Keratinocyte (primary cell): Measurements from ENCODE around the gene ST6GAL1. TPM values are rescaled to one million over a fixed set of nuclear protein-coding genes. Genes with fewer than 3 reads are reported as not detected.
"Not testable (repeated sequence)": the region's sequence is repeated elsewhere in the genome, so short reads cannot be mapped to it uniquely, and the experiment has no call there.

Experiments
- DNase-seq: peaks from one replicate; pipeline ENCODE4 v3.0.0-alpha.2; 2011; ENCODE audit warnings: low read depth, missing footprints, low spot score
- FAIRE-seq: peaks from 2 replicates; lab custom pipeline; 2011; peaks lifted over from hg19 to GRCh38; lab: Jason Lieb, UNC
- H2AFZ ChIP-seq: 2 replicates; pipeline ENCODE4 v1.6.0; 2012; ENCODE audit warnings: low read length, control low read depth, inconsistent platforms; ENCODE audit not compliant: control insufficient read depth
- H3K27ac ChIP-seq: 2 replicates; pipeline ENCODE4 v1.5.1; 2011; ENCODE audit warnings: low read length; ENCODE audit not compliant: control insufficient read depth, insufficient read depth
- H3K27me3 ChIP-seq: 3 replicates; pipeline ENCODE4 v1.6.0; 2011; ENCODE audit warnings: low read length; ENCODE audit not compliant: control insufficient read depth, insufficient read depth; ENCODE audit errors: extremely low read depth
- H3K36me3 ChIP-seq, 2 experiments: 2 replicates in 1 of 2; 3 replicates in 1 of 2; pipeline ENCODE4 v1.5.1; 2011; ENCODE audit warnings: low read length in 2 of 2, mild to moderate bottlenecking in 1 of 2; ENCODE audit not compliant: control insufficient read depth in 2 of 2, insufficient read depth in 2 of 2; ENCODE audit errors: extremely low read depth in 1 of 2
- H3K4me1 ChIP-seq: 3 replicates; pipeline ENCODE4 v1.5.1; 2011; ENCODE audit warnings: low read length; ENCODE audit not compliant: control insufficient read depth, insufficient read depth; ENCODE audit errors: extremely low read depth
- H3K4me2 ChIP-seq: 3 replicates; pipeline ENCODE4 v1.6.0; 2011; ENCODE audit warnings: low read depth, low read length; ENCODE audit not compliant: control insufficient read depth, insufficient read depth; ENCODE audit errors: extremely low read depth
- H3K4me3 ChIP-seq, 3 experiments: fragments of 200-600 bp in 1 of 3; sonication (generic) in 1 of 3; 2 replicates in 2 of 3; 3 replicates in 1 of 3; pipeline ENCODE4 v1.5.1; 2011 to 2016; ENCODE audit warnings: low read length in 3 of 3, mild to moderate bottlenecking in 3 of 3, control low read depth in 2 of 3, inconsistent platforms in 1 of 3, low read depth in 1 of 3, mixed read lengths in 1 of 3, mixed run types in 1 of 3, moderate library complexity in 1 of 3; ENCODE audit not compliant: control insufficient read depth in 2 of 3, insufficient read depth in 2 of 3; ENCODE audit errors: extremely low read depth in 1 of 3
- H3K79me2 ChIP-seq: 2 replicates; pipeline ENCODE4 v1.6.0; 2012; ENCODE audit warnings: low read length; ENCODE audit not compliant: control insufficient read depth, insufficient read depth
- H3K9ac ChIP-seq: 3 replicates; pipeline ENCODE4 v1.6.0; 2011; ENCODE audit warnings: low read length; ENCODE audit not compliant: control insufficient read depth, insufficient read depth; ENCODE audit errors: extremely low read depth
- H3K9me1 ChIP-seq: 3 replicates; pipeline ENCODE4 v1.6.0; 2011; ENCODE audit warnings: low read length; ENCODE audit not compliant: control insufficient read depth, insufficient read depth; ENCODE audit errors: extremely low read depth
- H3K9me3 ChIP-seq: 2 replicates; pipeline ENCODE4 v1.5.1; 2012; ENCODE audit warnings: low read depth, low read length; ENCODE audit not compliant: control insufficient read depth
- H4K20me1 ChIP-seq: 3 replicates; pipeline ENCODE4 v1.6.0; 2011; ENCODE audit warnings: low read length; ENCODE audit not compliant: control insufficient read depth, insufficient read depth; ENCODE audit errors: extremely low read depth
- EZH2 ChIP-seq: IDR thresholded peaks from one replicate; pipeline ENCODE4 v1.6.1; 2012; ENCODE audit warnings: inconsistent platforms, mild to moderate bottlenecking, low read length, moderate library complexity
- dilution Hi-C: fragments of 300-500 bp; cut with MboI; formaldehyde crosslinking; loops from one replicate; pipeline ENCODE4 v1.7.0; 2020; ENCODE audit warnings: low sequenced_read_pairs; ENCODE audit not compliant: extremely low pct_ligation_motif_present
- polyA plus RNA-seq, 5 experiments: library from polyadenylated mRNA; depleted of rRNA in 3 of 5; stranded (reverse) in 3 of 5; stranded (forward) in 1 of 5; unstranded in 1 of 5; fragments of >200 nt; gene quantifications; 1 replicate in 1 of 5; 2 replicates in 3 of 5; 3 replicates in 1 of 5; pipeline versions ENCODE4 v1.2.1 to v1.2.3, GENCODE V29; 2011 to 2012; ENCODE audit warnings: missing spikeins in 2 of 5, low read depth in 1 of 5, low replicate concordance in 1 of 5
- TF ChIP-seq, protein P1 (sequence below), 3 experiments: IDR thresholded peaks in 1 of 3; conservative IDR thresholded peaks in 1 of 3; optimal IDR thresholded peaks in 1 of 3; 2 replicates in 2 of 3; 3 replicates in 1 of 3; pipeline versions ENCODE3 to v1.5.1; 2011; ENCODE audit warnings: low read length in 3 of 3, mild to moderate bottlenecking in 3 of 3, moderate library complexity in 2 of 3, control low read depth in 1 of 3, inconsistent platforms in 1 of 3; ENCODE audit not compliant: insufficient read depth in 2 of 3; ENCODE audit errors: extremely low read depth in 1 of 3

The ST6GAL1 gene
- polyA plus RNA-seq, 1 donor (not counting 4 experiments of a cell fraction or from before 2014, with no cell fraction given) = 7.5 TPM

DNA sequence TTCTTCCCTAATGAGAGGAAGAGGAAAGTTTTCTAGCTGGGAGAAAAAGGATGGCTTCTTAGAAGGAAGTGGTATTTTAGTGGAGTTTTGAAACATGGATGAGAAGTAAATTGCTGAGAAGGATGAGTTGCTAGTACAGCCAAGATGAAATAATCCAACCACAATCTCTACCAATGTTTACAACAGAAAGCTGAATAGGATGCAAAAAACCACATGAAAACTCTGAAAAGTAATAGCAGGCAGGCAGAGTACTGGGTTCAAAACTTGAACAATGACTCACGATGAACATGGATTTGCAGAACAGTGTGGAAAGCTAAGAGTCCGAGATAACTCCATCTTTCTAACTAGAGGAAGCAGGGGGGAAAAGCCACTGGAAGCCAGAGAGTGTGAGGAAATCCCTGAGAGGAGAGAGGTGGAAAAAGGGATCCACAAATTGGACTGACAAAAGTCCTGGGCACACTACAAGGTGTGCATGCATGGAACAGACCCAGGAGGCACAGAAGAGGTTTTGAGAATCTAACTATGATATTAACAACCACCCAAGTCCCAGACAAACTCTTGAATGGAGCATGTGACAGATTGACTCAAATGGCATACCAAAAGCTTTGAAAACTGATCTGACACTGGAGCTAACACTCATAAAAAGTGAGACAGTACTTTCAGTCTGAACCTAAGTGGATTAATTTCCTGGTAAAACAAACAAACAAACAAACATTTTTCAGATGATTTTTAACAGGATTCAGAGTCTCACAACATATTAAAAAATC, 76.7 kb downstream of the ST6GAL1 start:
- Histone ChIP-seq H3K27ac (no peak overlapping the region), H3K9me3 (no peaks in the 10 kb centered on the region), H3K4me2 (no peak overlapping the region), H3K27me3 (no peaks in the 10 kb centered on the region), H4K20me1 (no peaks in the 10 kb centered on the region), H3K9ac (no peak overlapping the region), H2AFZ (no peak overlapping the region), H3K79me2 (no peaks in the 10 kb centered on the region), H3K4me3 (no peak overlapping the region), H3K36me3 (no peaks in the 10 kb centered on the region), H3K4me1 (no peaks in the 10 kb centered on the region), H3K9me1 (no peaks in the 10 kb centered on the region)
- dilution Hi-C loops = no loop called here
- FAIRE-seq = no peak
- no peak for DNase-seq
- TF ChIP-seq EZH2 = no peak
- TF ChIP-seq, protein P1, sequence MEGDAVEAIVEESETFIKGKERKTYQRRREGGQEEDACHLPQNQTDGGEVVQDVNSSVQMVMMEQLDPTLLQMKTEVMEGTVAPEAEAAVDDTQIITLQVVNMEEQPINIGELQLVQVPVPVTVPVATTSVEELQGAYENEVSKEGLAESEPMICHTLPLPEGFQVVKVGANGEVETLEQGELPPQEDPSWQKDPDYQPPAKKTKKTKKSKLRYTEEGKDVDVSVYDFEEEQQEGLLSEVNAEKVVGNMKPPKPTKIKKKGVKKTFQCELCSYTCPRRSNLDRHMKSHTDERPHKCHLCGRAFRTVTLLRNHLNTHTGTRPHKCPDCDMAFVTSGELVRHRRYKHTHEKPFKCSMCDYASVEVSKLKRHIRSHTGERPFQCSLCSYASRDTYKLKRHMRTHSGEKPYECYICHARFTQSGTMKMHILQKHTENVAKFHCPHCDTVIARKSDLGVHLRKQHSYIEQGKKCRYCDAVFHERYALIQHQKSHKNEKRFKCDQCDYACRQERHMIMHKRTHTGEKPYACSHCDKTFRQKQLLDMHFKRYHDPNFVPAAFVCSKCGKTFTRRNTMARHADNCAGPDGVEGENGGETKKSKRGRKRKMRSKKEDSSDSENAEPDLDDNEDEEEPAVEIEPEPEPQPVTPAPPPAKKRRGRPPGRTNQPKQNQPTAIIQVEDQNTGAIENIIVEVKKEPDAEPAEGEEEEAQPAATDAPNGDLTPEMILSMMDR (optimal IDR thresholded peaks at IDR 0.05 in 1 of 3, IDR thresholded peaks at IDR 0.05 in 1 of 3, conservative IDR thresholded peaks at IDR 0.05 in 1 of 3; ENCODE audit: extremely low read depth in 1 of 3, insufficient read depth in 2 of 3, low read length in 3 of 3) = no peak

DNA sequence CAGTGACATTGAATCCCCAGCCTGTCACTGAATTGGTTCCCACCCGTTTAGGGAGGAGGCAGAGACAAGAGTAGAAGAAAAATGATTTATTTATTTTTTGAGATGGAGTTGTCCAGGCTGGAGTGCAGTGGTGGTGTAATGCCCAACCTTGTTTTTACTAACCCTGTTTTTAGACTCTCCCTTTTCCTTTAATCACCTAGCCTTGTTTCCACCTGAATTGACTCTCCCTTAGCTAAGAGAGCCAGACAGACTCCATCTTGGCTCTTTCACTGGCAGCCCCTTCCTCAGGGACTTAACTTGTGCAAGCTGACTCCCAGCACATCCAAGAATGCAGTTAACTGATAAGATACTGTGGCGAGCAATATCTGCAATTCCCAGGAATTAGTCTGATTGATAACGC, 80.1 kb downstream of the ST6GAL1 start:
- H3K4me3 ChIP-seq, H3K4me2 ChIP-seq, H3K36me3 ChIP-seq, dilution Hi-C loops, H2AFZ ChIP-seq, H3K9me1 ChIP-seq, H3K27me3 ChIP-seq, H3K9ac ChIP-seq, DNase-seq, H3K79me2 ChIP-seq, H3K9me3 ChIP-seq, FAIRE-seq, H3K4me1 ChIP-seq, H4K20me1 ChIP-seq, H3K27ac ChIP-seq: not testable (repeated sequence)

- no peak for FAIRE-seq
- H3K27ac ChIP-seq = no peak overlapping the region
- H3K9me3 ChIP-seq = no peaks in the 10 kb centered on the region
- no peaks in the 10 kb centered on the region for H3K79me2 ChIP-seq
- H3K4me3 ChIP-seq = no peak overlapping the region
- H4K20me1 ChIP-seq = no peaks in the 10 kb centered on the region
- no peaks in the 10 kb centered on the region for H3K9me1 ChIP-seq
- no peak for TF ChIP-seq EZH2
- TF ChIP-seq, protein P1 (optimal IDR thresholded peaks at IDR 0.05 in 1 of 3, IDR thresholded peaks at IDR 0.05 in 1 of 3, conservative IDR thresholded peaks at IDR 0.05 in 1 of 3; ENCODE audit: extremely low read depth in 1 of 3, insufficient read depth in 2 of 3, low read length in 3 of 3) = no peak
- H3K27me3 ChIP-seq = no peaks in the 10 kb centered on the region
- H3K36me3 ChIP-seq = no peaks in the 10 kb centered on the region
- DNase-seq = no peak
- no peak overlapping the region for H2AFZ ChIP-seq
- H3K4me1 ChIP-seq = no peaks in the 10 kb centered on the region
- no peak overlapping the region for H3K4me2 ChIP-seq
- H3K9ac ChIP-seq = no peak overlapping the region
- dilution Hi-C loops = no loop called here
Observed at GRCh38 chr3:187011915-187012314, 81.6 kb downstream of the ST6GAL1 start.
